Activated T-cell treated with anti-CD3 and anti-CD28 coated beads, Interleukin-2, amount 50 U/mL, for 24 hours (primary cell): ENCODE data around the gene GYPC.
A peak's percentile ranks its signal among the peaks of the same experiment; 100 is the strongest.
"Not testable (repeated sequence)": the region's sequence is repeated elsewhere in the genome, so short reads cannot be mapped to it uniquely, and the experiment has no call there.

Source experiments
- DNase-seq: peaks from one replicate; pipeline ENCODE4 v3.0.0-alpha.2; 2020
- H3K27ac Mint-ChIP-seq: 2 replicates; pipeline ENCODE4 v1.8.0; 2020; ENCODE audit warnings: mild to moderate bottlenecking, mixed read lengths
- H3K27me3 Mint-ChIP-seq: 2 replicates; pipeline ENCODE4 v1.8.0; 2020; ENCODE audit warnings: mixed read lengths
- H3K36me3 Mint-ChIP-seq: 2 replicates; pipeline ENCODE4 v1.8.0; 2020; ENCODE audit warnings: low read depth, mixed read lengths
- H3K4me1 Mint-ChIP-seq: 2 replicates; pipeline ENCODE4 v1.8.0; 2020; ENCODE audit warnings: low read depth, mixed read lengths
- H3K4me3 Mint-ChIP-seq: 2 replicates; pipeline ENCODE4 v1.8.0; 2020; ENCODE audit warnings: mild to moderate bottlenecking, moderate library complexity, mixed read lengths
- H3K9me3 Mint-ChIP-seq: 2 replicates; pipeline ENCODE4 v1.8.0; 2020; ENCODE audit warnings: mixed read lengths

The GYPC gene

GRCh38 chr2:126643431-126643830, 12.5 kb upstream of the GYPC start:
- Mint-ChIP-seq H3K36me3 (no peaks in the 10 kb centered on the region), H3K4me3 (no peak overlapping the region), H3K4me1 (peaks cover 1% of the 10 kb centered on the region), H3K27me3 (peaks cover 2% of the 10 kb centered on the region), H3K9me3 (no peaks in the 10 kb centered on the region), H3K27ac (no peak overlapping the region)
- no peak for DNase-seq

- peaks cover 1% of the 10 kb centered on the region for H3K4me1 Mint-ChIP-seq
- no peak for DNase-seq
- no peak overlapping the region for H3K27ac Mint-ChIP-seq
- peaks cover 2% of the 10 kb centered on the region for H3K27me3 Mint-ChIP-seq
- no peaks in the 10 kb centered on the region for H3K36me3 Mint-ChIP-seq
- no peak overlapping the region for H3K4me3 Mint-ChIP-seq
- H3K9me3 Mint-ChIP-seq, result no peaks in the 10 kb centered on the region
These were observed 12.0 kb upstream of the GYPC start for GRCh38 chr2:126643972-126644371.

- peaks cover 2% of the 10 kb centered on the region for H3K27me3 Mint-ChIP-seq
- H3K36me3 Mint-ChIP-seq, result no peaks in the 10 kb centered on the region
- no peak for DNase-seq
- H3K4me3 Mint-ChIP-seq, result no peak overlapping the region
- H3K4me1 Mint-ChIP-seq, result peaks cover 1% of the 10 kb centered on the region
- no peak overlapping the region for H3K27ac Mint-ChIP-seq
- no peaks in the 10 kb centered on the region for H3K9me3 Mint-ChIP-seq
These were observed 11.2 kb upstream of the GYPC start for GRCh38 chr2:126644630-126645191.

- no peak for DNase-seq
- no peaks in the 10 kb centered on the region for H3K36me3 Mint-ChIP-seq
- peaks cover 2% of the 10 kb centered on the region for H3K27me3 Mint-ChIP-seq
- no peaks in the 10 kb centered on the region for H3K9me3 Mint-ChIP-seq
- no peak overlapping the region for H3K4me3 Mint-ChIP-seq
- H3K4me1 Mint-ChIP-seq, result peaks cover 1% of the 10 kb centered on the region
- no peak overlapping the region for H3K27ac Mint-ChIP-seq
These were observed 10.7 kb upstream of the GYPC start for GRCh38 chr2:126645211-126645618.

GRCh38 chr2:126646026-126646425, 9.9 kb upstream of the GYPC start:
- Mint-ChIP-seq H3K9me3 (peaks cover 7% of the 10 kb centered on the region), H3K4me1 (peaks cover 1% of the 10 kb centered on the region)

GRCh38 chr2:126647714-126648344, 8.1 kb upstream of the GYPC start:
- not testable (repeated sequence) for H3K27me3 Mint-ChIP-seq, H3K27ac Mint-ChIP-seq, H3K4me1 Mint-ChIP-seq, DNase-seq, H3K4me3 Mint-ChIP-seq, H3K9me3 Mint-ChIP-seq, H3K36me3 Mint-ChIP-seq

More at GRCh38 chr2:126646026-126646425, 9.9 kb upstream of the GYPC start:
- no peak overlapping the region for H3K4me3 Mint-ChIP-seq
- H3K27me3 Mint-ChIP-seq, result peaks cover 2% of the 10 kb centered on the region
- DNase-seq, result no peak
- no peak overlapping the region for H3K27ac Mint-ChIP-seq
- H3K36me3 Mint-ChIP-seq, result no peaks in the 10 kb centered on the region

GRCh38 chr2:126648345-126648786, 7.6 kb upstream of the GYPC start:
- H3K4me1 Mint-ChIP-seq, H3K9me3 Mint-ChIP-seq, DNase-seq, H3K36me3 Mint-ChIP-seq, H3K27ac Mint-ChIP-seq, H3K4me3 Mint-ChIP-seq, H3K27me3 Mint-ChIP-seq: not testable (repeated sequence)

GRCh38 chr2:126649101-126649500, 6.9 kb upstream of the GYPC start:
- peaks cover 4% of the 10 kb centered on the region for H3K4me1 Mint-ChIP-seq
- H3K36me3 Mint-ChIP-seq, result no peaks in the 10 kb centered on the region
- no peak overlapping the region for H3K27ac Mint-ChIP-seq
- H3K4me3 Mint-ChIP-seq, result no peak overlapping the region
- no peak for DNase-seq
- H3K27me3 Mint-ChIP-seq, result no peaks in the 10 kb centered on the region
- peaks cover 7% of the 10 kb centered on the region for H3K9me3 Mint-ChIP-seq

- H3K36me3 Mint-ChIP-seq, result no peaks in the 10 kb centered on the region
- H3K9me3 Mint-ChIP-seq, result peaks cover 7% of the 10 kb centered on the region
- no peak for DNase-seq
- peaks cover 15% of the 10 kb centered on the region for H3K4me1 Mint-ChIP-seq
- H3K27ac Mint-ChIP-seq, result no peak overlapping the region
- no peak overlapping the region for H3K4me3 Mint-ChIP-seq
- H3K27me3 Mint-ChIP-seq, result no peaks in the 10 kb centered on the region
These were observed 5.0 kb upstream of the GYPC start for GRCh38 chr2:126650994-126651393.

GRCh38 chr2:126652323-126652891, 3.6 kb upstream of the GYPC start:
- no peak for DNase-seq
- H3K4me1 Mint-ChIP-seq, result peaks cover 15% of the 10 kb centered on the region
- H3K27me3 Mint-ChIP-seq, result no peaks in the 10 kb centered on the region
- H3K4me3 Mint-ChIP-seq, result no peak overlapping the region
- H3K36me3 Mint-ChIP-seq, result peaks cover 11% of the 10 kb centered on the region
- peaks cover 7% of the 10 kb centered on the region for H3K9me3 Mint-ChIP-seq
- H3K27ac Mint-ChIP-seq, result no peak overlapping the region

- DNase-seq, result no peak
- H3K36me3 Mint-ChIP-seq, result peaks cover 18% of the 10 kb centered on the region
- H3K4me3 Mint-ChIP-seq, result no peak overlapping the region
- no peak overlapping the region for H3K27ac Mint-ChIP-seq
- peaks cover 7% of the 10 kb centered on the region for H3K9me3 Mint-ChIP-seq
- no peaks in the 10 kb centered on the region for H3K27me3 Mint-ChIP-seq
- peaks cover 18% of the 10 kb centered on the region for H3K4me1 Mint-ChIP-seq
These were observed 2.8 kb upstream of the GYPC start for GRCh38 chr2:126653109-126653508.

- H3K27ac Mint-ChIP-seq, result no peak overlapping the region
- no peak for DNase-seq
- no peak overlapping the region for H3K4me3 Mint-ChIP-seq
- H3K4me1 Mint-ChIP-seq, result peaks cover 23% of the 10 kb centered on the region
- peaks cover 23% of the 10 kb centered on the region for H3K36me3 Mint-ChIP-seq
- H3K9me3 Mint-ChIP-seq, result peaks cover 7% of the 10 kb centered on the region
- no peaks in the 10 kb centered on the region for H3K27me3 Mint-ChIP-seq
These were observed 2.2 kb upstream of the GYPC start for GRCh38 chr2:126653761-126654160.

- H3K9me3 Mint-ChIP-seq, result peaks cover 7% of the 10 kb centered on the region
- H3K4me3 Mint-ChIP-seq, result peak overlapping the region; percentile 85
- H3K36me3 Mint-ChIP-seq, result peaks cover 35% of the 10 kb centered on the region
- H3K4me1 Mint-ChIP-seq, result peaks cover 36% of the 10 kb centered on the region
- peak overlapping the region; percentile 90 for H3K27ac Mint-ChIP-seq
- DNase-seq, result no peak
- H3K27me3 Mint-ChIP-seq, result no peaks in the 10 kb centered on the region
These were observed 907 bp upstream of the GYPC start for GRCh38 chr2:126655051-126655450.

GRCh38 chr2:126656431-126657147, 631 bp downstream of the GYPC start:
- Mint-ChIP-seq H3K27ac (peak overlapping the region; percentile 96), H3K36me3 (peaks cover 51% of the 10 kb centered on the region), H3K4me1 (peaks cover 52% of the 10 kb centered on the region), H3K9me3 (no peaks in the 10 kb centered on the region), H3K27me3 (no peaks in the 10 kb centered on the region), H3K4me3 (peak overlapping the region; percentile 93)
- no peak for DNase-seq

- H3K27me3 Mint-ChIP-seq, result no peaks in the 10 kb centered on the region
- peak overlapping the region; percentile 93 for H3K4me3 Mint-ChIP-seq
- peak overlapping the region; percentile 96 for H3K27ac Mint-ChIP-seq
- DNase-seq, result peak; percentile 72
- peaks cover 58% of the 10 kb centered on the region for H3K4me1 Mint-ChIP-seq
- H3K36me3 Mint-ChIP-seq, result peaks cover 57% of the 10 kb centered on the region
- no peaks in the 10 kb centered on the region for H3K9me3 Mint-ChIP-seq
These were observed 1.2 kb downstream of the GYPC start for GRCh38 chr2:126657148-126657635.
